ENCODE results near the gene CARS1. TPM values are rescaled to one million over a fixed set of nuclear protein-coding genes. Genes with fewer than 3 reads are reported as not detected.

CARS1 gene
- total and polyA plus RNA-seq, 12 donors, result 12.5 to 24.6 (median 15.9) TPM

DNA sequence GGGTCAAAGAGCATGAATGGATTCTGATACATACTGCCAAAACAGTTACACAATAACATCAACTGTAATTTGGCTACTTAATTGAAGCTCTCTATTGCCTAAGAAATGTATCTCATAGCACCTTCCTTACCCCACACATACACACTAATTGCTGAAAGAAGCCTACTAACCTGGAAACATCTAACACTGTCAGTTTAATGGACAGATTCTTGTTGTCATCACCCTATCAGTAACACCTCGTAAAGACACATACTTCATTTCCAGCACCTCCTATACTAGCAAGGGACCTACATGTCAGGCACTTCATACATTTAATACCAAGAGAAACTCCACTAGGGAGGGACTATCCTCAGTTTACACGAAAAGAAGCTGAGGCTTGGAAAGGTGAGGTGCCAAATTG lies 75.0 kb downstream of the CARS1 start:
- TF ChIP-seq CTCF (IDR thresholded peaks at IDR 0.05), result no peak
- H3K4me3 ChIP-seq, result no peak overlapping the region
- peaks cover 0 to 29% (median 19%) of the 10 kb centered on the region in 9 donors for H3K36me3 ChIP-seq
- DNase-seq (no peak), ATAC-seq (peak in 2 of 8 donors; percentile 8 to 42)
- peaks cover 4 to 43% (median 23%) of the 10 kb centered on the region in 9 donors for H3K4me1 ChIP-seq
- intact Hi-C loops (cut with DNase I), result no loop called here
- H3K9me3 ChIP-seq, result no peaks in the 10 kb centered on the region
- 47 to 51% methylated on average over 2 of the region's 2 CpGs for WGBS, 2 donors
- H3K27me3 ChIP-seq, result no peaks in the 10 kb centered on the region
- H3K27ac ChIP-seq, result no peak overlapping the region

GRCh38 chr11:2981130-2981529 lies 76.1 kb downstream of the CARS1 start:
- ATAC-seq (no peak), DNase-seq (no peak)
- no peak overlapping the region for H3K4me3 ChIP-seq
- no peak for TF ChIP-seq CTCF (IDR thresholded peaks at IDR 0.05)
- peaks cover 4 to 46% (median 22%) of the 10 kb centered on the region in 9 donors for H3K4me1 ChIP-seq
- H3K36me3 ChIP-seq, result peaks cover 0 to 38% (median 24%) of the 10 kb centered on the region in 9 donors
- 93 to 95% methylated on average over 8 of the region's 8 CpGs for WGBS, 2 donors
- no peaks in the 10 kb centered on the region for H3K27me3 ChIP-seq
- intact Hi-C loops (cut with DNase I), result no loop called here
- H3K27ac ChIP-seq, result no peak overlapping the region
- H3K9me3 ChIP-seq, result no peaks in the 10 kb centered on the region

DNA sequence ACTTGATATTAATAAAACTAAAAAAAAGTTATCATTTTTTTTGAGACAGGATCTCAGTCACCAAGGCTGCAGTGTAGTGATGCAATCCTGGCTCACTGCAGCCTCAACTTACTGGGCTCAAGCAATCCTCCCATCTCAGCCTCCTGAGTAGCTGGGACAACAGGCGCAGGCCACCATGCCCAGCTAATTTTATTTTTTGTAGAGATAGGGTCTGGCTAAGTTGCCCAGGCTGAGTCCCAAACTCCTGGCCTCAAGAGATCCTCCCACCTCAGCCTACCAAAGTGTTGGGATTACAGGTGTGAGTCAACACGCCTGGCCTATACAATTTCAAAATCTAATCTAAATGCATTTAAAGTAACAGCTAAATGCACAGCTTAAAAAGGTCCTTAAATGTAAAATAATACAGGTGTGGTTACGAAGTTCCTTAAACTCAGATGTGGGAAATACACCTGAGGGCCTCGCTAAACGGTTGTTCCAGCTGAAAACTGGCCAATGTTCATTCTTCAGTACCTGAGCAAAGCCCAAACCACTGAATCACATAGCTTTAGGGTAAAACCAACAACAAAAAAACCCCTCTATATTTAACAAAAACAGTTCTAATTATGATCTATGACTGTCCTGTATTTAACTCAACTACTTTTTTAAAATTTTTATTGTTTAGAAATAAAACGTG lies 76.9 kb downstream of the CARS1 start:
- DNase-seq (no peak), ATAC-seq (no peak)
- Histone ChIP-seq H3K27ac (no peak overlapping the region), H3K4me3 (no peak overlapping the region), H3K9me3 (no peaks in the 10 kb centered on the region), H3K4me1 (peaks cover 4 to 52% (median 26%) of the 10 kb centered on the region in 9 donors), H3K36me3 (peaks cover 0 to 46% (median 26%) of the 10 kb centered on the region in 9 donors), H3K27me3 (no peaks in the 10 kb centered on the region)
- 78 to 82% methylated on average over 6 of the region's 6 CpGs for WGBS, 2 donors
- intact Hi-C loops (cut with DNase I), result no loop called here
- no peak for TF ChIP-seq CTCF (IDR thresholded peaks at IDR 0.05)

DNA sequence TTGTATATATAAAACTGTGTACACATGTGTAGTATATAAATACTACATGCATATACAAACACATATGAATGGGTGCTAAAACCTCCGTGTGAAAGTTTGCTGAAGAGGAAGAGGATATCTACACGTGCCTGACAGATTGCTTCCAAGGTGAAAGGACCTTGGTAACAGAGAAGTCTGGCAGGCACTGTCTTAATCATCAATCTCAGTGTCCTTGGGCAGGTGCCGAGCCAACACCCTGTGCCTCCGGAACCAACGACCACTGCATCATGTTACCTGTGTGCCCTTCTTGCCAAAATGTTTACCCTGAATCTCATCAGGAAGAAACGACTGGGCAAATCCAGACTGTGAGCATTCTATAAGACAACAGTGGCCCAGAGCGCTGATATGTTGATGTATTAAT lies 80.1 kb downstream of the CARS1 start:
- Histone ChIP-seq H3K4me3 (no peak overlapping the region), H3K36me3 (peaks cover 0 to 76% (median 43%) of the 10 kb centered on the region in 9 donors), H3K27ac (no peak overlapping the region), H3K9me3 (no peaks in the 10 kb centered on the region), H3K4me1 (peaks cover 2 to 43% (median 15%) of the 10 kb centered on the region in 9 donors), H3K27me3 (no peaks in the 10 kb centered on the region)
- intact Hi-C loops (cut with DNase I), result loop anchor here in 1 of 10 donors (10.0 kb wide), 2 partner anchors 48 to 118 kb away; no protein-coding TSS in a partner anchor
- DNase-seq, result no peak
- no peak for TF ChIP-seq CTCF (IDR thresholded peaks at IDR 0.05)
- no peak for ATAC-seq
- WGBS, 2 donors, result 70 to 72% methylated on average over 7 of the region's 7 CpGs
